BE2C (cell line): ENCODE data around the gene EYS.

Experiments
- DNase-seq: peaks from one replicate; pipeline ENCODE4 v3.0.0-alpha.2; 2020
- H3K27me3 ChIP-seq: fragments of 250-450 bp; sonication (Bioruptor Pico); 2 replicates; pipeline ENCODE4 v1.5.1; 2020; ENCODE audit warnings: mild to moderate bottlenecking
- H3K36me3 ChIP-seq: fragments of 250-450 bp; sonication (Bioruptor Pico); 2 replicates; pipeline ENCODE4 v1.5.1; 2020; ENCODE audit warnings: mild to moderate bottlenecking
- H3K4me1 ChIP-seq: fragments of 250-450 bp; sonication (Bioruptor Pico); 2 replicates; pipeline ENCODE4 v1.5.1; 2020
- H3K4me3 ChIP-seq: 2 replicates; pipeline ENCODE4 v1.5.1; 2011; ENCODE audit warnings: low read depth, low read length
- H3K9me3 ChIP-seq: fragments of 250-450 bp; sonication (Bioruptor Pico); 2 replicates; pipeline ENCODE4 v1.5.1; 2020
- CTCF ChIP-seq: IDR thresholded peaks from 2 replicates; pipeline ENCODE4 v1.5.1; 2012; ENCODE audit warnings: mild to moderate bottlenecking, low read depth, low read length

Gene EYS

DNA sequence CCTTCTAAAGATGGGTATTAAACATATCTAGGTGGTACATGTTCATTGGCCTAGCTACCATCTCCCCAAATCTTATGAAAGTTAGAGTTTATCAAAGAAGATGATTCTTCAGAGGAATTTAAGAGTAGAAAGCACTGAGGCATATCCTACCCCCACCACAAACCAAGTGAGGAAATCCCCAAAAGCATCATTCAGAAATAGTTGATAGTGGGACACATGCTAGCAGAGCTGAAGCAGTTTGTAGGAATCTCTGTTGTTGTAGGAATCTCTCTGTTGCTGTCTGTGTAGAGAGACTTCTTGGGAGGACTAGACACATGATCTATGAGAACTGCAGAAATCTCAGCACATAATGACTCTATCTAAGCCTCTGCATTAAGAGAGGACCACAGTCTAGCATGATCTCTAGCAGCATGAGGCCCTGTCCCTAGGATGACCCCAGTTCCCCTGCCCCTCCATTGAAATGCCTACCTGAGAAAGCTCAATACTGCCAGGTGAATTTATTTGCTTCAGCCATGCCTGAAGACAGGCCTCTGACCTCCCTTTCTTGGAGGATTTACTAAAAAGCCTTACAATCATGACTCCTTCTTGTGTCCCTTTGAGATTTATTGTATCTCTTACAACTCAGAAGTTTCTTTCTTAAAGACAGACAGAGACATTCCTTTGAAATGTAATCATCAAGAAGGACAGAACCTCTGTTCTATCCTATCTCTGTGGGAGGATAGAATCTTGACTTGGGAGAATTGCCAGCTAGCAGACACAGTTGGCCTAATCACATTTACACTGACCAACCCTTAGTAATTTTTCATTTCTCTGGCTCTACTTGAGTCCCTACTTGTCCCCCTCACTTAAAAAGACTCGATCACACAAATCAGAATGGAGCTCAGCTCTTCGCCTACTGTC, 1489.1 kb downstream of the EYS start:
- no peaks in the 10 kb centered on the region for H3K36me3 ChIP-seq
- H3K4me3 ChIP-seq = no peak overlapping the region
- no peak for DNase-seq
- TF ChIP-seq CTCF = no peak
- no peaks in the 10 kb centered on the region for H3K27me3 ChIP-seq
- H3K4me1 ChIP-seq = peaks cover 7% of the 10 kb centered on the region
- H3K9me3 ChIP-seq = no peaks in the 10 kb centered on the region

DNA sequence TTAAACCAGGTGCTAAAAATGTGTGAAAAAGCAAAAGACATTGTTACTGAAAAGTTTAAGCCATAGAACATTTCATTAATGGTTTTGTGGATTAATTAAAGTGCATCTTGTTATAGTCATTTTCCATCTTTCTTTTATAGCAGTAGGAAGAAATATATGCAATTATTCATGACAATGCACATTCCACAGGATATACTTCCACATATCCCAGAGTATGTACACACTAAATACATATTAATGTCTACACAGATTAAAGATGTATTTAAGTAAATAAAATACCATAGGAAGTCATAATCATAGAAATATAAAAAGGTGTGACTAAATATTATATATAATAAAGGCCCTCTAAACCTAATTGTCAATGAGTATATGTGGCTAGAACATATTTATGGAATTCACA, 1492.7 kb downstream of the EYS start:
- no peaks in the 10 kb centered on the region for H3K36me3 ChIP-seq
- no peaks in the 10 kb centered on the region for H3K9me3 ChIP-seq
- TF ChIP-seq CTCF = no peak
- H3K4me3 ChIP-seq = no peak overlapping the region
- peaks cover 7% of the 10 kb centered on the region for H3K4me1 ChIP-seq
- DNase-seq = no peak
- no peaks in the 10 kb centered on the region for H3K27me3 ChIP-seq

DNA sequence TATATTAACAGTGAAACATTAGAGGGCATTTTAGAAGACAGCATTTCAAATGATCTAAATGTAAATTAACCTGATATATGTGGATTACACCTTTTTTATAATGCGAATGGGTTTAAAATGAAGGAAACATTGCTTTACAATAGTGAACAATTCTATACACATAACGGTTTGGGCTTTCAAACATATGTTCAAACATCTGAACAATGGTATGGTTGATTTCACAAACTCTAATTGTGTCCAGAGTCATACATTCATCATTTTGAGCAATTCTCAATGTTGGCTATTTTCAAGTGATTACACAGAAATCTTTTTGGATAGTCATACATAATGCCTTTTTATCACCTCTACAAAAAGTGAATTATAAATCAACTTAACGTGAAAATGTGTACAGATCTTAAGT, 1493.3 kb downstream of the EYS start:
- Histone ChIP-seq H3K4me3 (no peak overlapping the region), H3K27me3 (no peaks in the 10 kb centered on the region), H3K9me3 (no peaks in the 10 kb centered on the region), H3K36me3 (no peaks in the 10 kb centered on the region), H3K4me1 (peaks cover 7% of the 10 kb centered on the region)
- no peak for TF ChIP-seq CTCF
- DNase-seq = no peak

DNA sequence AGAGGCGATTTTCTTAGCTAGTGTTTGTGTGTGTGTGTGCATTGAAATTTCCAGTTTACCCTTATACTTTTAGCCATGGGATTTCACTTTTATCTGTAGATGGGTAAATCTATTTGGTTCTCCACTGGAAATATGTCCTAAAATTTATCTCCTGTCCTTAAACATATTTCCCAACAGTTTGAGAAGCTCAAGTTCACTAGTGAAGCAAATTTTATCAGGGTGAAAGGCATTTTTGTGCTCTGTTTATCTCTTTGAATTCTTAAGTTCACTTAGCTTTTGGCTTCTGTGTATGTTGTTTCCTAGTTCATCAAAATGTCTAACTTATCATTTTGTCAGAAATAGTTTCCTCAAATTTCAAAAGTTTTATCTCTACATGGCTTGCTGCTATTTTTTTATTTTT, 1509.8 kb downstream of the EYS start:
- Histone ChIP-seq H3K4me1 (no peaks in the 10 kb centered on the region), H3K9me3 (no peaks in the 10 kb centered on the region), H3K36me3 (no peaks in the 10 kb centered on the region), H3K27me3 (no peaks in the 10 kb centered on the region), H3K4me3 (no peak overlapping the region)
- no peak for TF ChIP-seq CTCF
- no peak for DNase-seq

- H3K9me3 ChIP-seq = no peaks in the 10 kb centered on the region; the same call in 1 of the 2 replicates
- DNase-seq = no peak
- no peak for TF ChIP-seq CTCF
- H3K27me3 ChIP-seq = no peaks in the 10 kb centered on the region
- no peaks in the 10 kb centered on the region; the same call in 1 of the 2 replicates for H3K4me1 ChIP-seq
- H3K4me3 ChIP-seq = no peak overlapping the region
- no peaks in the 10 kb centered on the region for H3K36me3 ChIP-seq
Observed at GRCh38 chr6:64186592-64186991, 1520.4 kb downstream of the EYS start.

- no peaks in the 10 kb centered on the region; the same call in 1 of the 2 replicates for H3K4me1 ChIP-seq
- H3K9me3 ChIP-seq = no peaks in the 10 kb centered on the region; the same call in 1 of the 2 replicates
- no peak for TF ChIP-seq CTCF
- H3K27me3 ChIP-seq = no peaks in the 10 kb centered on the region
- H3K36me3 ChIP-seq = no peaks in the 10 kb centered on the region
- no peak for DNase-seq
- no peak overlapping the region for H3K4me3 ChIP-seq
Observed at GRCh38 chr6:64185621-64186020, 1521.4 kb downstream of the EYS start.
